GM19025 (cell line): Measurements from ENCODE around the gene NBPF19.
"Not testable (repeated sequence)": the region's sequence is repeated elsewhere in the genome, so short reads cannot be mapped to it uniquely, and the experiment has no call there.

Experiments used
- ATAC-seq: cut with Tn5 transposase; IDR thresholded peaks from one replicate; pipeline ENCODE4 v1.9.1; 2021; ENCODE audit warnings: mild to moderate bottlenecking, low read depth, moderate library complexity; ENCODE audit not compliant: unreplicated experiment

NBPF19 gene, protein sequence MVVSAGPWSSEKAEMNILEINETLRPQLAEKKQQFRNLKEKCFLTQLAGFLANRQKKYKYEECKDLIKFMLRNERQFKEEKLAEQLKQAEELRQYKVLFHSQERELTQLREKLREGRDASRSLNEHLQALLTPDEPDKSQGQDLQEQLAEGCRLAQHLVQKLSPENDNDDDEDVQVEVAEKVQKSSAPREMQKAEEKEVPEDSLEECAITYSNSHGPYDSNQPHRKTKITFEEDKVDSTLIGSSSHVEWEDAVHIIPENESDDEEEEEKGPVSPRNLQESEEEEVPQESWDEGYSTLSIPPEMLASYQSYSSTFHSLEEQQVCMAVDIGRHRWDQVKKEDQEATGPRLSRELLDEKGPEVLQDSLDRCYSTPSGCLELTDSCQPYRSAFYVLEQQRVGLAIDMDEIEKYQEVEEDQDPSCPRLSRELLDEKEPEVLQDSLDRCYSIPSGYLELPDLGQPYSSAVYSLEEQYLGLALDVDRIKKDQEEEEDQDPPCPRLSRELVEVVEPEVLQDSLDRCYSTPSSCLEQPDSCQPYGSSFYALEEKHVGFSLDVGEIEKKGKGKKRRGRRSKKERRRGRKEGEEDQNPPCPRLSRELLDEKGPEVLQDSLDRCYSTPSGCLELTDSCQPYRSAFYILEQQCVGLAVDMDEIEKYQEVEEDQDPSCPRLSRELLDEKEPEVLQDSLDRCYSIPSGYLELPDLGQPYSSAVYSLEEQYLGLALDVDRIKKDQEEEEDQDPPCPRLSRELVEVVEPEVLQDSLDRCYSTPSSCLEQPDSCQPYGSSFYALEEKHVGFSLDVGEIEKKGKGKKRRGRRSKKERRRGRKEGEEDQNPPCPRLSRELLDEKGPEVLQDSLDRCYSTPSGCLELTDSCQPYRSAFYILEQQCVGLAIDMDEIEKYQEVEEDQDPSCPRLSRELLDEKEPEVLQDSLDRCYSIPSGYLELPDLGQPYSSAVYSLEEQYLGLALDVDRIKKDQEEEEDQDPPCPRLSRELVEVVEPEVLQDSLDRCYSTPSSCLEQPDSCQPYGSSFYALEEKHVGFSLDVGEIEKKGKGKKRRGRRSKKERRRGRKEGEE (N-terminal part only)

DNA sequence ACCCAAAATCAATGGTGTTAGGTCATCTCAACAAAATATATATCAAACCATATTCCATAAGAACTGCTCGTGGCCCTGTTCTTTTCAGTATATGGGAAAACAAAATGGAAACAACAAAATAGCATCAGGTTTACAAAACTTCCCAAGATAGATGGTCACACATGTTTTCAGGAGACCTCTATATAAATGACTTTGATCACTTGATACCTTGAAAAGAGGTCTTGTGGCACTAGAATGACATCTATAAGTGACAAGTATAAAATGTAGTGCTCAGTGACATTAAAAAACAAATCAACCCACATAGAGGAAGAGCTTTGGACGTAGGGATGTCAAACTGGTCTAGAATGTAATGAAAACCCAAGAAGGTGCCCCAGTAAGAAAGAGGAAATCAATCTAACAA lies at the start of gene NBPF19:
NBPF19 (plus strand) TSS at position 301 of the 400 bp plus-strand sequence. CDS start 888 bp downstream, outside the sequence.
- ATAC-seq = not testable (repeated sequence)

DNA sequence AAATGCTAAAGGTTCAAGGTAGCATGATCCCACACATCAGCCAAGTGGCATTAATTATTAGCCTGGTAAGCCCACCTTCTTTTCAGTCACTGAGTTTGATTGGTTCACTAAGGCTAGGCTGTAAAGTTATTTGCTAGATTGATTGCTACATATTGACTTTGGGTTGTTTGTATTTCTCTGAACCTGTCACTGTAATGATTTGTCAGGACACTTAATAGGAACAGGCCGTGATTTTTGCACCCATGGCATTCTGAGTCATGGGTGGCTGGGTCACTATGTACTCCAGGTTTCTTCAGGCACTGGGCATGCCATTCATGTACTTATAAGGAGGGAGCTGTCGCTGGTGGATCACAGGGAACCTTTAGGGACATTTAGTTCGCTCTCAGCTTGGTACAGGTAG lies 46.5 kb upstream of the NBPF19 start:
- ATAC-seq = not testable (repeated sequence)

DNA sequence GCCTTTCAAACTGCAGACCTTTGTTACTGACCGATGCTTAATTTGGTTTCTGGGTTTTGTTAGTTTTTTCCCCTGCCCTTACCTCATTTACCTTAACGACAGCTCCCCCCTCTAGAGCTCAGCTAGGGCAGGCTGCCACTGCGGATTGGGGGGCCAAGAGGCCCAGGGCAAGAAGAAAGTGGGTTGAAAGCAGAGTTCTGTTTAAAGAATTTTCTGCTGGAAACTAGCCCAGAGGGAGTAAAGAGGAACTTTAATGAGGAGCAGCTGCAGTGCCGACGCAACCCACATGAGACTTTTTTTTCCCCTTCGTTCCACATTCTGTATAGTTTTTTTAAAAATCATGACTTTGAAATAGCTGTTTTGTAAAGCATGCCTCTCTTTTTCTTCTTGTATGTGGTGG lies 29.4 kb upstream of the NBPF19 start:
- ATAC-seq = not testable (repeated sequence)

DNA sequence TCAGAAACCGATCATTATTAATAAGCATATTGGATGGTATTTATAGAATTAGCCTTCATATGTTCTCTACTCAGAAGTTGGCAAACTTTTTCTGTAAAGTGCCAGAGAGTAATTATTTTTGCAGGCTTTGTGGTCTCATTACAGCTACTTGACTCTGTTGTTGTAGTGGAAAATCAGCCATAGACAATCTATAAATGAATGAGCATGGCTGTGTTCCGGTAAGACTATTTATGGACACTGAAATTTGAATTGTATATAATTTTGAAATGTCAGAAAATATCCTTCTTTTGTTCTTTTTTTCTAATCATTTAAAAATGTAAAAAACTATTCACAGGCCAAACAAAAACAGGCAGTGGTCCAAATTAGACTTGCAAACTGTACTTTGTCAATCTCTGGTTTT lies 22.6 kb upstream of the NBPF19 start:
- ATAC-seq = not testable (repeated sequence)

DNA sequence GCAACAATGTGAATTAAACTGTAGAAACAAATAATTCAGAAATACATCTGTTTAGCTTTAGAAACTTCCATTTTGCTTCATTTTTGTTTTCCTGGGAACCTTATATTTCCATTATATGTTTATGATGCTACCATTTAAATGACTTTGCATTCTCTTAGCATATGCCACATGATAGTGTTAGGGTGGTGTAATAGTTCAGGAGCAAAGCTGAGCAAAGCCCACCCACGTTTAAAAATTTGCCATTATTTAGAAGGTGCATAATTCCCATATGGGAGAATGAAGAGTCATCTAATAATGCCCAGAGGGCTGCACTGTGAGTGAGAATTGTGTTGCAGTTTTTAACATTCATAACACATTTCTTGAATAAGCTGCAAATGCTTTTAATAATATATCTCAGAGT lies 22.2 kb upstream of the NBPF19 start:
- not testable (repeated sequence) for ATAC-seq

DNA sequence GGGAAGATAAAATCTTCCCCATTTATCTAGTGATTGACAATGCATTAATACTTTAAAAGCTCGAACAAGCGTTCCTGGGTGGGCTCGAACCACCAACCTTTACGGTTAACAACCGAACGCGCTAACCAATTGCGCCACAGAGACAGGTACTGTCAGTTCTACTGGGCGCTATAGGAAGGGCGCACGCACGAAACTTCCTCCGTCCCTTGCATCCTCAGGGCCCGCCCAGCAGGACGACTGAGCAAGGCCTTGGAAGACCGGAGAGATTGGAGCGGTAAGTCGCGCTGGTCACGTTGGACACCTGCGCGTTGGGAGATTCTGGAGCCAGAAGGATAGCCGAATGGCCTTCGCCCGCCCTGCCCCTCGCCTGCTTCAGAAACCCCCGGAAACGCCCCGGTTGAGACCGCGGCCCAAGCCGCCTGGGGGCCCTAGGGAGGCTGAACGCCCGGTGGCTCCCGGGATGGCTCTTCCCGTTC lies 83.5 kb downstream of the NBPF19 start:
- ATAC-seq = not testable (repeated sequence)

DNA sequence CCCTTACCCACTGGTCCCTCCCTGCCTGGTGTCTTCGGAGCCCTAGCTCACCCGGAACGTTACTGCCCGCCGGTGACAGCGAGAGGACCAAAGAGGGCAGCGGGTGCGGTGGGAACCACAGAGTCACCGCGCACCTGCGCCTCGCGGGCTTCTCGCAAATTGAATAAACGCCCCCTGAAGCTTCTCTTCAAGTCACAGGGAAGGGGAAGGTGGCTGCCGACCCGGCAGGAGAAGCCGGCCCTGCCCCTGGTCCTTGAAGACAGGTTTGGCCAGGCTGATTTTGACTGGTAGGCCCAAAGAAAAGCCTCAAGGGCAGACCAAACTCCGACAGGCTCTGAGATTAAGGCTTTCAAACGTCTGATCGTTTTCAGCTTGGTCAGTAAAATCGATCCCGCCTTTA lies 87.0 kb downstream of the NBPF19 start:
- ATAC-seq = not testable (repeated sequence)

DNA sequence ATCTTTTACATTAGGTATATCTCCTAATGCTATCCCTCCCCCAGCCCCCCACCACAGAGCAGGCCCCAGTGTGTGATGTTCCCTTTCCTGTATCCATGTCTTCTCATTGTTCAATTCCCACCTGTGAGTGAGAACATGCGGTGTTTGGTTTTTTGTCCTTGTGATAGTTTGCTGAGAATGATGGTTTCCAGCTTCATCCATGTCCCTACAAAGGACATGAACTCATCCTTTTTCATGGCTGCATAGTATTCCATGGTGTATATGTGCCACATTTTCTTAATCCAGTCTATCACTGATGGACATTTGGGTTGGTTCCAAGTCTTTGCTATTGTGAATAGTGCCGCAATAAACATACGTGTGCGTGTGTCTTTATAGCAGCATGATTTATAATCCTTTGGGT lies 90.6 kb downstream of the NBPF19 start:
- ATAC-seq = not testable (repeated sequence)

DNA sequence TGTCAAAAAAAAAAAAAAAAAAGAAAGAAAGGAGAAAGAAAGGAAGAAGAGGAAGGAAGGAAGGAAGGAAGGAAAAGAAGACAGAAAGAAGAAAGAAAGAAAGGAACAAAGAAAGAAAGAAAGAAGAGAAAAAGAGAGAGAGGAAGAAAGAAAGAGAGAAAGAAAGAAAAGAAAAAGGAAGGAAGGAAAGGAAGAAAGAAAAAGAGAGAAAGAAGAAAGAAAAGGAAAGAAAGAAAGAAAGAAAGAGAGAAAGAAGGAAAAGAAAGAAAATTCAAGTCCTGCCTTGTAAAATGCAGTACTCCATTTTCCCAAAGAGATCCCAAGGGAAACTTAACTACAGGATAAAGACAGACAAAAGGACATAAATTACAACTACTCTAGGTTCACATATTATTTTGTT lies 97.9 kb downstream of the NBPF19 start:
- ATAC-seq = not testable (repeated sequence)

DNA sequence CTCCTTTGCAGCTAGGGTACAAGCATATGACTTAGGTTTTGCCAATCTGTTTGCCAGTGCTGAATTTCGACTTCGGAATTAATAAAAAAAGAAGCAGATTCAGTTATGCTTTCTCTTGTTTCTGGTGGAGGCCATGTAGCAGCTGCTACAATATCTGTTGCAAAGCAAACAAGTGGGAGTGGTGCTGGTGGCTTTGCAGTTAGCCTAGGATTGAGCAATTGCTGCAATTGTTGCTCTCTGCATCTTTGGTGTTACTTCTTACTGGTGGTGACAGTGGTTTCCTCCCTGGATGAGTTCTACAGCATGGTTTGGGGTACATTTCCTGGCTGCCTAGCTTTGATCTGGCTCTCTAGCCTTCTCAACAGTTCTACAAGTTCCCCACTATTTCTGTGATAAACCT lies 110.7 kb downstream of the NBPF19 start:
- ATAC-seq = not testable (repeated sequence)
